ENCODE results near the gene TOGARAM2.

Gene TOGARAM2

GRCh38 chr2:29061176-29061575, 80.1 kb downstream of the TOGARAM2 start:
- Histone ChIP-seq H3K27ac (no peak overlapping the region), H3K4me3 (no peak overlapping the region)
- TF ChIP-seq CTCF (IDR thresholded peaks at IDR 0.05) = no peak
- DNase-seq (ENCODE audit: low spot score) = peak; percentile 19

GRCh38 chr2:29061616-29062015, 80.5 kb downstream of the TOGARAM2 start:
- peak; percentile 16 for DNase-seq (ENCODE audit: low spot score)
- H3K4me3 ChIP-seq = no peak overlapping the region
- H3K27ac ChIP-seq = no peak overlapping the region
- no peak for TF ChIP-seq CTCF (IDR thresholded peaks at IDR 0.05)

- TF ChIP-seq CTCF (IDR thresholded peaks at IDR 0.05) = no peak
- DNase-seq (ENCODE audit: low spot score) = no peak
- H3K4me3 ChIP-seq = no peak overlapping the region
- no peak overlapping the region for H3K27ac ChIP-seq
These were observed 81.3 kb downstream of the TOGARAM2 start for GRCh38 chr2:29062371-29062770.

GRCh38 chr2:29063056-29063455, 82.0 kb downstream of the TOGARAM2 start:
- no peak for DNase-seq (ENCODE audit: low spot score)
- no peak for TF ChIP-seq CTCF (IDR thresholded peaks at IDR 0.05)
- peak overlapping the region in 1 of 2 donors; percentile 78 for H3K27ac ChIP-seq
- H3K4me3 ChIP-seq = peak overlapping the region; percentile 54

- Histone ChIP-seq H3K4me3 (peak overlapping the region; percentile 54), H3K27ac (peak overlapping the region in 1 of 2 donors; percentile 78)
- no peak for DNase-seq (ENCODE audit: low spot score)
- TF ChIP-seq CTCF (IDR thresholded peaks at IDR 0.05) = no peak
These were observed 82.7 kb downstream of the TOGARAM2 start for GRCh38 chr2:29063646-29064345.

- no peak for TF ChIP-seq CTCF (IDR thresholded peaks at IDR 0.05)
- Histone ChIP-seq H3K4me3 (peak overlapping the region; percentile 16), H3K27ac (peak overlapping the region in 1 of 2 donors; percentile 78)
- no peak for DNase-seq (ENCODE audit: low spot score)
These were observed 83.2 kb downstream of the TOGARAM2 start for GRCh38 chr2:29064346-29064715.

- DNase-seq (ENCODE audit: low spot score) = no peak
- no peak for TF ChIP-seq CTCF (IDR thresholded peaks at IDR 0.05)
- Histone ChIP-seq H3K27ac (peak overlapping the region in 1 of 2 donors; percentile 78), H3K4me3 (peak overlapping the region; percentile 16)
These were observed 83.6 kb downstream of the TOGARAM2 start for GRCh38 chr2:29064746-29065067.
